ELF-1 (cell line): ENCODE results near the gene DUXA.
"Not testable (repeated sequence)": the region's sequence is repeated elsewhere in the genome, so short reads cannot be mapped to it uniquely, and the experiment has no call there.

Source experiments
- DNase-seq: peaks from one replicate; pipeline ENCODE4 v3.0.0-alpha.2; 2016; ENCODE audit warnings: low read depth, low spot score

The DUXA gene

GRCh38 chr19:57167385-57167784 is at the start of gene DUXA:
Gene DUXA, minus strand, starts transcription at chr19:57167485. Its CDS starts 42 bp downstream, at chr19:57167443.
- DNase-seq: no peak

GRCh38 chr19:57212109-57212508 is 44.8 kb upstream of the DUXA start:
- DNase-seq: no peak

- DNase-seq: no peak
Observed at GRCh38 chr19:57210381-57210780, 43.1 kb upstream of the DUXA start.

GRCh38 chr19:57202160-57202559 is 34.9 kb upstream of the DUXA start:
- no peak for DNase-seq

GRCh38 chr19:57197874-57198273 is 30.6 kb upstream of the DUXA start:
- not testable (repeated sequence) for DNase-seq

- DNase-seq: no peak
Observed at GRCh38 chr19:57192993-57193392, 25.7 kb upstream of the DUXA start.

GRCh38 chr19:57192077-57192420 is 24.8 kb upstream of the DUXA start:
- DNase-seq: no peak

GRCh38 chr19:57191141-57192076 is 24.1 kb upstream of the DUXA start, which contains the start of gene ZNF264:
Gene ZNF264, plus strand, starts transcription at chr19:57191500. Its CDS starts 414 bp downstream, at chr19:57191914.
- DNase-seq: peak; percentile 88

GRCh38 chr19:57190301-57190700 is 23.0 kb upstream of the DUXA start:
- DNase-seq: no peak

- peak; percentile 61 for DNase-seq
Observed at GRCh38 chr19:57171551-57172081, 4.3 kb upstream of the DUXA start.

GRCh38 chr19:57165846-57166245 is 1.4 kb downstream of the DUXA start:
- no peak for DNase-seq

- DNase-seq: no peak
Observed at GRCh38 chr19:57161985-57162539, 5.2 kb downstream of the DUXA start.

- no peak for DNase-seq
Observed at GRCh38 chr19:57152921-57153320, 14.4 kb downstream of the DUXA start.

GRCh38 chr19:57141699-57142098 is 25.6 kb downstream of the DUXA start:
- no peak for DNase-seq

- DNase-seq: no peak
Observed at GRCh38 chr19:57135797-57136196, 31.5 kb downstream of the DUXA start.

GRCh38 chr19:57127403-57127802 is 39.9 kb downstream of the DUXA start:
- DNase-seq: not testable (repeated sequence)

- DNase-seq: no peak
Observed at GRCh38 chr19:57123882-57124281, 43.4 kb downstream of the DUXA start.

- DNase-seq: no peak
Observed at GRCh38 chr19:57118848-57119247, 48.4 kb downstream of the DUXA start.

GRCh38 chr19:57113501-57113900 is 53.8 kb downstream of the DUXA start:
- DNase-seq: not testable (repeated sequence)

- DNase-seq: no peak
Observed at GRCh38 chr19:57111329-57111644, 56.0 kb downstream of the DUXA start.

- no peak for DNase-seq
Observed at GRCh38 chr19:57110592-57111328, 56.5 kb downstream of the DUXA start.

GRCh38 chr19:57106722-57107235 is 60.5 kb downstream of the DUXA start:
- DNase-seq: no peak
